Psoas muscle (tissue), 8 donors: ENCODE measurements around the gene ZFYVE27. TPM values are rescaled to one million over a fixed set of nuclear protein-coding genes. Genes with fewer than 3 reads are reported as not detected.
A peak's percentile ranks its signal among the peaks of the same experiment; 100 is the strongest.

Experiments used
- ATAC-seq, 4 donors: fragments of 200-7000 bp; cut with Tn5 transposase; one replicate each; pipeline ENCODE4 v1.9.1; 2020; ENCODE audit warnings: moderate library complexity in 3 of 4, mild to moderate bottlenecking in 2 of 4
- DNase-seq, 2 donors: peaks; one replicate each; pipeline ENCODE4 v3.0.0-alpha.2; 2020
- H3K27ac ChIP-seq: fragments of 200-600 bp; one replicate; pipeline ENCODE4 v1.8.0; 2022
- H3K27me3 ChIP-seq, 3 donors: fragments of 200-600 bp in 1 of 3; one replicate each; pipeline versions ENCODE4 v1.6.1 to v1.8.0; 2013 to 2022; ENCODE audit warnings: low read length in 2 of 3, mild to moderate bottlenecking in 2 of 3, moderate library complexity in 1 of 3; ENCODE audit not compliant: insufficient read depth in 3 of 3
- H3K36me3 ChIP-seq, 2 donors: fragments of 200-600 bp in 1 of 2; one replicate each; pipeline versions ENCODE4 v1.6.1 to v1.8.0; 2013 to 2022; ENCODE audit warnings: low read depth in 1 of 2, mild to moderate bottlenecking in 1 of 2, moderate library complexity in 1 of 2; ENCODE audit not compliant: insufficient read depth in 1 of 2
- H3K4me1 ChIP-seq: fragments of 200-600 bp; one replicate; pipeline ENCODE4 v1.8.0; 2022
- H3K4me3 ChIP-seq: fragments of 200-600 bp; one replicate; pipeline ENCODE4 v1.8.0; 2022; ENCODE audit warnings: mild to moderate bottlenecking
- H3K9me3 ChIP-seq: fragments of 200-600 bp; one replicate; pipeline ENCODE4 v1.8.0; 2022
- CTCF ChIP-seq: fragments of 200-600 bp; IDR thresholded peaks from one replicate; pipeline ENCODE4 v1.8.0; 2022; ENCODE audit warnings: antibody characterized with exemption
- WGBS, 3 donors: extraction: QIAGEN DNeasy Blood & Tissue Kit; methylation state at CpG; one replicate each; pipeline versions ENCODE4 v1.1.6 to v1.1.7; 2013; 5-methylcytosine and 5-hydroxymethylcytosine counted together
- intact Hi-C, 2 donors: fragments of 100-400 bp; cut with DNase I; formaldehyde crosslinking; loops; one replicate each; pipeline versions ENCODE4 v1.11.0 to v1.14.2; 2022
- polyA plus RNA-seq, 3 donors: library from polyadenylated mRNA; stranded (reverse); fragments of 200-250 nt; gene quantifications; one replicate each; pipeline ENCODE4 v1.2.3, GENCODE V29; 2013
- total RNA-seq, 4 donors: library from RNA; stranded (reverse); fragmentation: NEBNext Ultra II Directional in 2 of 4; extraction: Animal tissue kit (Norgen Biotek cat#: 25700) in 2 of 4; gene quantifications; one replicate each; pipeline versions ENCODE4 v1.2.1 to v1.2.4, GENCODE V29; 2021 to 2023
- donor health status: healthy with polysubstance abuse.
- donor health status: DM: no; HTN: no; CAD: no; lungs with moderate emphysema.
- donor health status: Bipolar disorder and iron deficiency.
- donor health status: healthy.
- donor health status: DM: yes; HTN: yes; CAD: no.
- donor health status: DM: no; HTN: no; CAD: no.
- donor health status: DM: no; HTN: no; CAD: no.
- donor health status: DM: yes; HTN: yes; CAD: no.

The ZFYVE27 gene
- total and polyA plus RNA-seq, 7 donors = 8.3 to 20.1 (median 12.5) TPM

DNA sequence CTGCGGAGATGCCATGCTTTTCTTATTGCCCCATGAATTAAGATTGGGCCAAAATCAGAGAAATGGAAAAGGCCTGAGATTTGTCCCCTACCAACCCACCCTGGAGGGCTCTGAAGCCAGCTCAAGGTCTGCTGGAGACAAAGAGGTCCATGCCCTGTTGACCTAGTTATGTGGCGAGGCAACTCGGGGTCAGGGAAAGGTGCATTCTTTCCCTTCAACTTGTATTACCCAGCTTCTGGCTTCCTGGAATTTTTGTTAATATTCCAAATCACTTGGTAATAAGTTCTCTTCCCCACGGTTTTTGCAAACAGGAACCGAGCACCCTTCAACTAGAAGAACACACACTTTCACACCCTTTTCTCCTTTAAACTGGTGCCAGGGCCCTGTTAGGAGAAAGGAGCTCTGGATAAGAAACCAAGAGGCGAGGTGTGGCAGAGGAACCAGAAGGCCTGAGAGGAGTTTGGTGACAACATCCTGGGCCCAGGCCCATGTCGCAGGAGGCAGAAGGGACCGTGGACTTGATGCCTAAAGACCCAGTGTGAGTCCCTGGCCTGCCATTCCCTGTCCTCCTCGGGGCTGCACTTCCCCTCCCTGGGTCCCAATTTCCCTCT lies 47.4 kb downstream of the ZFYVE27 start:
- H3K27me3 ChIP-seq = no peaks in the 10 kb centered on the region
- H3K4me3 ChIP-seq = no peak overlapping the region
- 73 to 74% (median 74%) methylated on average over 9 of the region's 9 CpGs for WGBS, 3 donors
- H3K27ac ChIP-seq = no peak overlapping the region
- no peaks in the 10 kb centered on the region for H3K36me3 ChIP-seq
- H3K4me1 ChIP-seq = no peaks in the 10 kb centered on the region
- intact Hi-C loops = no loop called here
- no peak for TF ChIP-seq CTCF
- DNase-seq = no peak
- ATAC-seq = no peak
- H3K9me3 ChIP-seq = no peaks in the 10 kb centered on the region

- intact Hi-C loops = no loop called here
- Histone ChIP-seq H3K4me1 (no peaks in the 10 kb centered on the region), H3K36me3 (no peaks in the 10 kb centered on the region), H3K4me3 (no peak overlapping the region), H3K9me3 (no peaks in the 10 kb centered on the region), H3K27me3 (no peaks in the 10 kb centered on the region), H3K27ac (no peak overlapping the region)
- WGBS, 3 donors = 93 to 96% (median 94%) methylated on average over 5 of the region's 5 CpGs
- TF ChIP-seq CTCF = no peak
- ATAC-seq = no peak
- no peak for DNase-seq
These were observed 48.3 kb downstream of the ZFYVE27 start for GRCh38 chr10:97785231-97785630.

- no peak overlapping the region for H3K27ac ChIP-seq
- H3K27me3 ChIP-seq = no peaks in the 10 kb centered on the region
- no peaks in the 10 kb centered on the region for H3K9me3 ChIP-seq
- DNase-seq (no peak), ATAC-seq (no peak)
- H3K36me3 ChIP-seq = no peaks in the 10 kb centered on the region
- 80 to 89% (median 88%) methylated on average over 9 of the region's 9 CpGs for WGBS, 3 donors
- no peaks in the 10 kb centered on the region for H3K4me1 ChIP-seq
- no peak overlapping the region for H3K4me3 ChIP-seq
- intact Hi-C loops = no loop called here
- no peak for TF ChIP-seq CTCF
These were observed 48.8 kb downstream of the ZFYVE27 start for GRCh38 chr10:97785731-97786130.

DNA sequence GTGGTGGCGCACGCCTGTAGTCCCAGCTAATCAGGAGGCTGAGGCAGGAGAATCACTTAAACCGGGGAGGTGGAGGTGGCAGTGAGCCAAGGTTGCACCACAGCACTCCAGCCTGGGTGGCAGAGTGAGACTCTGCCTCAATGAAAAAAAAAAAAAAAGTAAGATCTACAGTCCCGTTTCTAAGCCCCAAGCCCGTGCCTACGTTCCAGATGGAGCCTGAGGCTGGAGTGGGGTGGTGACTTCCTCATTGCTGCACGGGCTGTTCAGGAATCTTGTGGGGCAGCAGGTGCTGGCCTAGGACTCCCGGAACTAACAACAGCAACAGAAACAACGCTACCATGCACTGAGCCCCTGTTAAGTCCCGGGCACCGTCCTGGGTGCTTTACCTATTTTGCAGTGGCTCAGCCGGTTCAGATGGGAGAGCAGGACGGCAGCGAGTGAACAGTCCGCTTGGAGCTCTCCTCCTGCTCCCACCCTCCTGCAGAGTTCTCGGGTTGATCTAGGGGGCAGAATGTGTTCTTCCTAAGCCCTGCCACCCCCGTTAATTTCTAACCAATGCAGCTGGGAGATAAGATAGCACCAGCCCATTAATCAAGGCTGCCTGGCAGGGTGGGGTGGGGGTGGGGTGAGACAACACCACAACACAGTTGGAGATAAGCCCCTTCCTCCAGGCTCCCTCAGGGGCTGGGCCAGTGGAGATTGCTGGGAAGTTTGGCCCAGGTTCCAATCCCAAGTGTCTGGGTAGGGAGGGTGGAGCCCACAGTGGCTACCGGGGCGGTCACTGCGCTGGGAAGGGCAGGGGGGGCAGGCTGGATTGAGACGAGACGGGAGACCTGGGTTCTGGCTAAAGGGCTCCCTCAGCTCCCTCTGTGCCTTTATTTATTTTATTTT lies 51.9 kb downstream of the ZFYVE27 start:
- DNase-seq (no peak), ATAC-seq (peak in 2 of 4 donors; percentile 13 to 17)
- Histone ChIP-seq H3K27ac (no peak overlapping the region), H3K9me3 (no peaks in the 10 kb centered on the region), H3K4me3 (no peak overlapping the region), H3K4me1 (peaks cover 6% of the 10 kb centered on the region), H3K36me3 (no peaks in the 10 kb centered on the region), H3K27me3 (peaks cover 0 to 5% (median 0%) of the 10 kb centered on the region in 3 donors)
- intact Hi-C loops = no loop called here
- TF ChIP-seq CTCF = no peak
- 19 to 29% (median 23%) methylated on average over 22 of the region's 22 CpGs for WGBS, 3 donors
